WTC11 (cell line): ENCODE results near the gene KLHL28.

ENCODE experiments used
- ELF4 ChIP-seq: sonication (generic); formaldehyde crosslinking; IDR thresholded peaks from 2 replicates; pipeline ENCODE4 v1.8.1; 2022; ENCODE audit warnings: low read depth, mild to moderate bottlenecking, moderate library complexity, missing genetic modification reagents
- SP1 ChIP-seq: sonication (generic); formaldehyde crosslinking; conservative IDR thresholded peaks from 2 replicates; pipeline ENCODE4 v1.8.1; 2022; ENCODE audit warnings: missing genetic modification reagents
- TCF7 ChIP-seq: sonication (generic); formaldehyde crosslinking; IDR thresholded peaks from 2 replicates; pipeline ENCODE4 v1.8.0; 2022; ENCODE audit warnings: mild to moderate bottlenecking, low read depth, missing genetic modification reagents, moderate library complexity
- TF ChIP-seq, protein P1 (sequence below): fragments of 200-600 bp; IDR thresholded peaks from 2 replicates; pipeline ENCODE4 v1.8.0; 2022; ENCODE audit warnings: antibody characterized with exemption

- TF ChIP-seq ELF4 (CRISPR knock-in tag) (no peak), TCF7 (no peak), SP1 (CRISPR knock-in tag) (no peak)
- TF ChIP-seq, protein P1, sequence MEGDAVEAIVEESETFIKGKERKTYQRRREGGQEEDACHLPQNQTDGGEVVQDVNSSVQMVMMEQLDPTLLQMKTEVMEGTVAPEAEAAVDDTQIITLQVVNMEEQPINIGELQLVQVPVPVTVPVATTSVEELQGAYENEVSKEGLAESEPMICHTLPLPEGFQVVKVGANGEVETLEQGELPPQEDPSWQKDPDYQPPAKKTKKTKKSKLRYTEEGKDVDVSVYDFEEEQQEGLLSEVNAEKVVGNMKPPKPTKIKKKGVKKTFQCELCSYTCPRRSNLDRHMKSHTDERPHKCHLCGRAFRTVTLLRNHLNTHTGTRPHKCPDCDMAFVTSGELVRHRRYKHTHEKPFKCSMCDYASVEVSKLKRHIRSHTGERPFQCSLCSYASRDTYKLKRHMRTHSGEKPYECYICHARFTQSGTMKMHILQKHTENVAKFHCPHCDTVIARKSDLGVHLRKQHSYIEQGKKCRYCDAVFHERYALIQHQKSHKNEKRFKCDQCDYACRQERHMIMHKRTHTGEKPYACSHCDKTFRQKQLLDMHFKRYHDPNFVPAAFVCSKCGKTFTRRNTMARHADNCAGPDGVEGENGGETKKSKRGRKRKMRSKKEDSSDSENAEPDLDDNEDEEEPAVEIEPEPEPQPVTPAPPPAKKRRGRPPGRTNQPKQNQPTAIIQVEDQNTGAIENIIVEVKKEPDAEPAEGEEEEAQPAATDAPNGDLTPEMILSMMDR = no peak
Observed at GRCh38 chr14:44941591-44941990, 20.2 kb downstream of the KLHL28 start.
